ENCODE measurements around the gene ZKSCAN2. TPM values are rescaled to one million over a fixed set of nuclear protein-coding genes. Genes with fewer than 3 reads are reported as not detected.

Gene ZKSCAN2
- total RNA-seq, 3 donors from 2014 or later, result 3.9 to 5.0 (median 4.6) TPM

DNA sequence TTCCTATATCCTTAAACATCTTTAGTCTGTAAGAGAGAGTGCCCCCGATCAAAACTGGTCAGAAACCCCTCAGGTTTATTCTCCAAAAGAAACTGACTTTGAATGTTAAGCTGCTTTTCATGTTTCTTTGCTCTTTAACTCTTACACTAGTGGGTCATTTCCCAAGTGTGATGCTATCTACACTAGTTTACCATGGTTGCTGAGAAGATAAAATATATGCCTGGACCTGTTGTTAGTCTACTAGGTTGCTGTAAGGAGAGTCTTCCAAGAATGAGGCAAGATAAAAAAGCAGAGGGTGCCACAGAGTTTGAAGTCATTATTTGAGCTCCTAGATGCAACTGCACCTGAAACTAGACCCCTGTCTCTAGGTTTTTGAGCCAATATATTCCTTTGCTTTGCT is 12.2 kb upstream of the ZKSCAN2 start:
- Histone ChIP-seq H3K27ac (no peak overlapping the region), H3K4me1 (no peaks in the 10 kb centered on the region), H3K27me3 (no peaks in the 10 kb centered on the region), H3K36me3 (no peaks in the 10 kb centered on the region), H3K4me3 (no peak overlapping the region), H3K9me3 (no peaks in the 10 kb centered on the region)
- DNase-seq (ENCODE audit: low spot score in 2 of 2), result no peak
- intact Hi-C loops (cut with DNase I; ENCODE audit: low total_unique reads), result no loop called here
- TF ChIP-seq, protein P1, sequence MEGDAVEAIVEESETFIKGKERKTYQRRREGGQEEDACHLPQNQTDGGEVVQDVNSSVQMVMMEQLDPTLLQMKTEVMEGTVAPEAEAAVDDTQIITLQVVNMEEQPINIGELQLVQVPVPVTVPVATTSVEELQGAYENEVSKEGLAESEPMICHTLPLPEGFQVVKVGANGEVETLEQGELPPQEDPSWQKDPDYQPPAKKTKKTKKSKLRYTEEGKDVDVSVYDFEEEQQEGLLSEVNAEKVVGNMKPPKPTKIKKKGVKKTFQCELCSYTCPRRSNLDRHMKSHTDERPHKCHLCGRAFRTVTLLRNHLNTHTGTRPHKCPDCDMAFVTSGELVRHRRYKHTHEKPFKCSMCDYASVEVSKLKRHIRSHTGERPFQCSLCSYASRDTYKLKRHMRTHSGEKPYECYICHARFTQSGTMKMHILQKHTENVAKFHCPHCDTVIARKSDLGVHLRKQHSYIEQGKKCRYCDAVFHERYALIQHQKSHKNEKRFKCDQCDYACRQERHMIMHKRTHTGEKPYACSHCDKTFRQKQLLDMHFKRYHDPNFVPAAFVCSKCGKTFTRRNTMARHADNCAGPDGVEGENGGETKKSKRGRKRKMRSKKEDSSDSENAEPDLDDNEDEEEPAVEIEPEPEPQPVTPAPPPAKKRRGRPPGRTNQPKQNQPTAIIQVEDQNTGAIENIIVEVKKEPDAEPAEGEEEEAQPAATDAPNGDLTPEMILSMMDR (IDR thresholded peaks at IDR 0.05), result no peak
- TF ChIP-seq POLR2A (IDR thresholded peaks at IDR 0.05), result no peak
- TF ChIP-seq POLR2AphosphoS5 (IDR thresholded peaks at IDR 0.05), result no peak

- intact Hi-C loops (cut with DNase I; ENCODE audit: low total_unique reads), result no loop called here
- no peak overlapping the region for H3K4me3 ChIP-seq
- H3K27me3 ChIP-seq, result no peaks in the 10 kb centered on the region
- H3K36me3 ChIP-seq, result no peaks in the 10 kb centered on the region
- TF ChIP-seq, protein P1 (IDR thresholded peaks at IDR 0.05), result no peak
- no peak for TF ChIP-seq POLR2AphosphoS5 (IDR thresholded peaks at IDR 0.05)
- TF ChIP-seq POLR2A (IDR thresholded peaks at IDR 0.05), result no peak
- no peaks in the 10 kb centered on the region for H3K4me1 ChIP-seq
- H3K9me3 ChIP-seq, result no peaks in the 10 kb centered on the region
- no peak overlapping the region for H3K27ac ChIP-seq
- DNase-seq (ENCODE audit: low spot score in 2 of 2), result no peak
Measured at GRCh38 chr16:25265968-25266367, 8.3 kb upstream of the ZKSCAN2 start.

- Histone ChIP-seq H3K27me3 (no peaks in the 10 kb centered on the region), H3K27ac (no peak overlapping the region), H3K36me3 (no peaks in the 10 kb centered on the region), H3K4me1 (no peaks in the 10 kb centered on the region), H3K9me3 (no peaks in the 10 kb centered on the region), H3K4me3 (no peak overlapping the region)
- TF ChIP-seq, protein P1 (IDR thresholded peaks at IDR 0.05), result no peak
- TF ChIP-seq POLR2A (IDR thresholded peaks at IDR 0.05), result no peak
- no peak for DNase-seq (ENCODE audit: low spot score in 2 of 2)
- intact Hi-C loops (cut with DNase I; ENCODE audit: low total_unique reads), result no loop called here
Measured at GRCh38 chr16:25264597-25264996, 7.0 kb upstream of the ZKSCAN2 start.

DNA sequence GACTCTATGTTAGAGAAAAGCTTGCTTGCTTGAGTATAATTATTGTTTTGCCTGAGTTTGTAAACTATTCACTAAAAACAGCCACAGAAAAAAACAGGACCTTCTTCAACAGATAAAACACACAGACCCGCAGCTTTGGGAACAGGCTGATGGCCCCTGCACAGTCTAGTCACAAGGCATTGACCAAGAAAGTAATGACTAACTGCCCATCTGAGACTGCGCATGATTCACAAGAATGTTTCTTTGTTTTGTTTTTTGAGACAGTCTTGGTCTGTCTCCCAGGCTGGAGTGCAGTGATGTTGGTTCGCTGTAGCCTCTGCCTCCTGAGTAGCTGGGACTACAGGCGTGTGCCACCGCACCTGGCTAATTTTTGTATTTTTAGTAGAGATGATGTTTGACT is 2.8 kb upstream of the ZKSCAN2 start:
- Histone ChIP-seq H3K4me3 (no peak overlapping the region), H3K36me3 (no peaks in the 10 kb centered on the region), H3K27ac (no peak overlapping the region), H3K9me3 (no peaks in the 10 kb centered on the region), H3K27me3 (no peaks in the 10 kb centered on the region), H3K4me1 (peaks cover 0 to 13% of the 10 kb centered on the region in 2 donors)
- TF ChIP-seq POLR2A (IDR thresholded peaks at IDR 0.05) (no peak), POLR2AphosphoS5 (IDR thresholded peaks at IDR 0.05) (no peak)
- TF ChIP-seq, protein P1 (IDR thresholded peaks at IDR 0.05), result no peak
- DNase-seq (ENCODE audit: low spot score in 2 of 2), result no peak
- intact Hi-C loops (cut with DNase I; ENCODE audit: low total_unique reads), result no loop called here

DNA sequence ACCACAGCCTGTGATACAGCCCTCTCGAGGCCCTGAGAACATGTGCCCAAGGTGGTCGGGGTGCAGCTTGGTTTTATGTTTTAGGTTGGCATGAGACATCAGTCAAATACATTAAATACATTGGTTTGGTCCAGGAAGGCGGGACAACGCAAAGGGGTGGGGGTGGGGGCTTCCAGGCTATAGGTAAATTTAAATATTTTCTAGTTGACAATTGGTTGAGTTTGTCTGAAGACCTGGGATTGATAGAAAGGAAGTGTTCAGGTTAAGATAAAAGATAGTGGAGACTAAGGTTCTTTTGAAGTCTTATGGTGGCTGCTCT is 1.2 kb upstream of the ZKSCAN2 start:
- no peaks in the 10 kb centered on the region for H3K9me3 ChIP-seq
- DNase-seq (ENCODE audit: low spot score in 2 of 2), result no peak
- no peaks in the 10 kb centered on the region for H3K27me3 ChIP-seq
- TF ChIP-seq POLR2AphosphoS5 (IDR thresholded peaks at IDR 0.05) (no peak), POLR2A (IDR thresholded peaks at IDR 0.05) (no peak)
- TF ChIP-seq, protein P1 (IDR thresholded peaks at IDR 0.05), result no peak
- intact Hi-C loops (cut with DNase I; ENCODE audit: low total_unique reads), result no loop called here
- H3K36me3 ChIP-seq, result no peaks in the 10 kb centered on the region
- H3K27ac ChIP-seq, result peak overlapping the region; percentile 97 to 98
- H3K4me1 ChIP-seq, result peaks cover 0 to 14% of the 10 kb centered on the region in 2 donors
- peak overlapping the region in 2 of 3 donors; percentile 79 to 94 for H3K4me3 ChIP-seq

Data from breast epithelium (tissue), 4 donors.